Measurements from ENCODE around the gene DPP7.

- TF ChIP-seq EZH2 (IDR thresholded peaks at IDR 0.05; ENCODE audit: borderline replicate concordance) (no peak), EZH2phosphoT487 (IDR thresholded peaks at IDR 0.05; ENCODE audit: low read depth, severe bottlenecking, unreplicated experiment) (no peak)
- TF ChIP-seq, protein P1, sequence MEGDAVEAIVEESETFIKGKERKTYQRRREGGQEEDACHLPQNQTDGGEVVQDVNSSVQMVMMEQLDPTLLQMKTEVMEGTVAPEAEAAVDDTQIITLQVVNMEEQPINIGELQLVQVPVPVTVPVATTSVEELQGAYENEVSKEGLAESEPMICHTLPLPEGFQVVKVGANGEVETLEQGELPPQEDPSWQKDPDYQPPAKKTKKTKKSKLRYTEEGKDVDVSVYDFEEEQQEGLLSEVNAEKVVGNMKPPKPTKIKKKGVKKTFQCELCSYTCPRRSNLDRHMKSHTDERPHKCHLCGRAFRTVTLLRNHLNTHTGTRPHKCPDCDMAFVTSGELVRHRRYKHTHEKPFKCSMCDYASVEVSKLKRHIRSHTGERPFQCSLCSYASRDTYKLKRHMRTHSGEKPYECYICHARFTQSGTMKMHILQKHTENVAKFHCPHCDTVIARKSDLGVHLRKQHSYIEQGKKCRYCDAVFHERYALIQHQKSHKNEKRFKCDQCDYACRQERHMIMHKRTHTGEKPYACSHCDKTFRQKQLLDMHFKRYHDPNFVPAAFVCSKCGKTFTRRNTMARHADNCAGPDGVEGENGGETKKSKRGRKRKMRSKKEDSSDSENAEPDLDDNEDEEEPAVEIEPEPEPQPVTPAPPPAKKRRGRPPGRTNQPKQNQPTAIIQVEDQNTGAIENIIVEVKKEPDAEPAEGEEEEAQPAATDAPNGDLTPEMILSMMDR (IDR thresholded peaks at IDR 0.05; ENCODE audit: poor library complexity), result no peak
Observed at GRCh38 chr9:137139468-137140150, 25.1 kb upstream of the DPP7 start.

Data from hepatocyte (in vitro differentiated cells).